Stimulated activated CD4-positive, alpha-beta T cell treated with anti-CD3 and anti-CD28 coated beads, TNF-alpha, amount 100 ng/mL, for 24 hours (primary cell): ENCODE measurements around the gene LBR.
A peak's percentile ranks its signal among the peaks of the same experiment; 100 is the strongest.

Source experiments
- DNase-seq, 3 experiments: peaks; one replicate each; pipeline ENCODE4 v3.0.0-alpha.2; 2020; ENCODE audit warnings: low read depth in 3 of 3

LBR gene

GRCh38 chr1:225464851-225465792, 37.3 kb upstream of the LBR start:
- DNase-seq = no peak

- no peak for DNase-seq
Observed at GRCh38 chr1:225462714-225463574, 35.1 kb upstream of the LBR start.

DNA sequence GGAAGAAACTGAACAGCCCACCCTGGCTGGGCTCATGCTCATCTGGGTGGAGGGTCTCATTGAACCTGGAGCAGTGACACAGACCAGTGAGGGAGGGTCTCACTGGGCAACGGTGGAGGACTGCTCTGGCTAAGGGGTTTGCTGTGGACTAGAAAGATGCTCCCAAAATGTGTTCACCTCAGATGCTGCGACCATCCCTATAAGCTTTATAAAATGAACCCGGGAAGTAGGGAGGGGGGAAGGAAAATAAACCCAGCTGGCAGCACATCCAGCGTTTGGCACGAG, 34.5 kb upstream of the LBR start:
- DNase-seq = no peak

- no peak for DNase-seq
Observed at GRCh38 chr1:225461533-225462428, 33.9 kb upstream of the LBR start.

DNA sequence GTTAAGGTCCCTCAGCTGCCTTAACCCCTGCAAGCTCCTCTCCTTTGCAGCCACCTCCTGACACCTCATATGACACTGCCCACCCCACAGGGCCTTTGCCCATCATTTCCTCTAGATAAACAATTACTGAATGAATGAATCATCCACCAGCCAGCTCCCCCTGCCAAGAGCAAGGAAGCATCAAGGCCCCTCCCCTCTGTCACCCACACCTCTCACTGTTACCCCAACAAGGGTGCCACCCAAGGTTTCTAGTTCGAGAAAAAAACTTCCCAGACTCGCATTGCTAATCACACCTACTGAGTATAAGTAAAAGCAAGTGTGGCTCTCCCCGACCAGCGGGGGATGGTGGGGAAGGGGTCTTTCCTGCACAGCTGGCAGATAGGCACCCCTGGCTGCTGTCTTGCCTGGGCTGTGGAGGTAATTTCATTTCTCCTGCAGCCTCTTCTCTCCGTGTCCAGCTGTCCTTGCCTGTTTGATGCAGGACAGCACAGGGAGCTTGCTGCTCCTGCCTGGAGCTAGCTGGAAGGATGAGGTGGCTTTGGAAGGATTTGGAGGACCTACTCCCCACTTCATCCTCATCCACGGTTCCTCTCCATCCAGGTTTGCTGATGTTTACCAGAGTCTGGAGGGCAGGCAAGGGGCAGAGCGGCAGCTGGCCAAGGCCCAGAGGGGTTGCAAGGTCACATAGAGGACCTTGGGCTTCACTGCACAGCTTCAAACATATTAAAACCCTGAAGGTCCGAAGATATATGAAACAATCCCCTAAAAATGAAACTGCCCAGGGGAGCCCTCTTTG, 33.1 kb upstream of the LBR start:
- DNase-seq = peak in 2 of 3 experiments; percentile 27 to 52

- DNase-seq = no peak
Observed at GRCh38 chr1:225460021-225460736, 32.3 kb upstream of the LBR start.

DNA sequence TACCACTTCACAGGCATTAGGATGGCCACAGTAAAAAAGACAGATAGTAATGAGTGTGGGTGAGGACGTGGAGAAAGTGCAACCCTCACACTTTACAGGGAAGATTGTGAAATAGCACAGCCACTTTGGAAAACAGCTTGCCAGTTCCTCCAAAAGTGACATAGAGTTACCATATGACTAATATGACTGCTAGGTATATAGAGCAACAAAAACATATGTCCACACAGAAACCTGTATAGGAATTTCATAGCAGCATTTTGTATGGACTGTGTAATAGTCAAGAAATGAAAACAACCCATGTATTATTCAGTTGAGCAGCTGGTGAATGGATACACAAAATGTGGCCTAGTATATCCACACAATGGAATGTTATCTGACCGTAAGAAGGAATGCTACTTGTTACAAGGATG, 30.4 kb upstream of the LBR start:
- no peak for DNase-seq

DNA sequence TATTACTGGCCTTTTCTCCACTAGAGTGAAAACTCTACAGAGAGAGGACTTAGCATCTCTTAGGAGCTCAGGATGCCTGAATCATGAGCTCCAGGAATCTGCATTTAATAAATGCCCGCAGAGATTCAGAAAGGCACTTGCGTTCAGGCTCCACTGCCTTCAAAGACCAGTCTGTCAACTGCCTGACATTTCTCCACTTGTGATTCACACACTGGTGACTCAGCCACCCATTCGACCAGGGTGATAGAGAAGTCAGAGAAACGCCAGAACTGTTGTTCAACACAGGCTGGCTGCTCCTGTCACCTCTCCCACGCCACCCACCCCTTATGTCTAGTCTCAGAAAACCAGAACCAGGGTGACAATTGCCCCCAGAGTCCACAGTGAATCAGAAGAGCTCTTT, 26.9 kb upstream of the LBR start:
- DNase-seq = peak; percentile 71 to 88 (median 75)

DNA sequence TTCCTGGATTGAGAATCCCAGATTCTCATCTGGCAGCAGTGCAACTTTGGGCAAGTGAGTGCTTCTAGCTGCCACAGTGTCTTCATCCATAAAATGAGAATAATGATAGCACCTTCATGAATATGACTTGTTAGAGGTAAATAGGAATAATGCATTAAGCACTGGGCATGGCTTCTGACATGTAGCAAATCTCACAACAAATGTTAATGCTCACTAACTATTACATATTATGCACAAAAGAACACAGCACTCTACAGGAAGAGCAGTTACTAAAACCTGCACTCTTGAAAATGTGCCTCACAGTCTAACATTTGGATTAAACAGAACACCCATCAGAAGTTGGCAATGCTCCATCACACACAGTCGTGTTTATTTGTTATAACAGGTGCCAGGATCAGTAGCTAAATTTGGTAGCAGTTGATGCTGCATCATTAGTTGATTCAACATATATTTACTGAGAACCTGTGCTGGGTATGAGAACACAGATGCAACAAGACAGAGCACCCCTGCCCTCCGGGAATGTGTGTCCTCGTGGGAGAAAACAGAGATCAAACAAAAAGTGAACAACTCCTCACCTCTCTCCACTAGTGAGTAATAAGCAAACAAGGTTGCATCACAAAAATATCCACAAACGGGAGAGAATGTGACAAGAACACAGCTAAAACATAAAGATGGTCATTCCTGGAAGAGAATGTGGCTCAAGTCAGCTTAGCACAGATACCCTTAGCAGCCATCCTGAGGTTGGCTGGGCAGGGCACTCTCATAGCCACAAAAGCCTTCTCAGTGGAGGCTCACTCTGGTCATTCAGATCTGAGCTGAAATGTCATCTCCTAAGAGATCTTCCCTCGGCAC, 26.2 kb upstream of the LBR start:
- DNase-seq = no peak

DNA sequence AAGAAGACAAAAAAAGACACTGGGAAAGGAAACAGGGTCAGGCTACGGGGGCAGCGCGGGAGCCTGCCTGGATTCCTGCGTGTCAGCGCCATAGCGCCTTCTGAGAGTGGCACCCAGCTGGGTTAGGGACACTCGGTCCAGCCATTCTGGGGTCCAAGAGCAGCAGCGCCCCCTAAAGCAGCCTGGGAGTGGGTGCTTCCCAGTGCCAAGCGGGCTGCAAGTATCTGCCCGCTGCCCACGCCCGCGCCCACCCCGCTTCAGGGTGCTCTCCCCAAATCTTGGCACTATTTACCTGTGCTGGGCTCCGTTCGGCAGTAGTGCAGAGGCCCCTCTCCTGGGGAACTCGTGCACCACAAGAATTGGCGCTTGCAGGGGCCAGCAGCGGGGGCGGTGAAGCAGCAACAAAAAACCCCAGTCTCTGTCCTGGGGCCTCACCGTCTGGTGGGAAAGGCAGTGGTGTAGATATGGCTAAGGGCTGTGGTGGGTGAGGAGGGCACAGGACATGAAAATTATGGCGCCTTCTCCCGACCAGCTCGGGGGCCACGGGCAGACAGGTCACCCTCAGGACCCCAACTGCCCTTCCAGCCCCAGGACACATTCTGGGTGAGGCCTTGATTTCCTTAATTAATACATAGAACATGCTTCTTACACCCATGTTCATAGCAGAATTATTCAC, 24.1 kb upstream of the LBR start:
- DNase-seq = no peak

DNA sequence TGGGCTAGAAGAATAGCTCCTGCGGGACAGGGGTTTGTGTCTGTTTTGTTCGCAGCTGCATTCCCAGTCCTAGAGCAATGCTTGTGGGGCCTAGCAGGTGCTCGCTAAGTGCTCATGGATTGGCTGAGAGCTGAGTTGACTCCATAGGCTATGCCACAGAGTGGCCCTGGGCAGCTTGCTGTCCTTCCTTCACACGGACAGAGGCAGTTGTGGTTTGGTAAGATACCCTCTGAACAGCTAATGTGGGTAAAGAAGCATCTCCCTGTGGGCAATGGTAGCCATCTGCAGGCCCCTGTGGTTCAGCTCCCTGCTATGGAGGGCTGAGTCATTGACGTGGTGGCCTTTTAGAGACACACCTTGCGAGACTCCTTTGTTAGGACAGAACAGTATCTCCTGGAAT, 23.5 kb upstream of the LBR start:
- DNase-seq = no peak

DNA sequence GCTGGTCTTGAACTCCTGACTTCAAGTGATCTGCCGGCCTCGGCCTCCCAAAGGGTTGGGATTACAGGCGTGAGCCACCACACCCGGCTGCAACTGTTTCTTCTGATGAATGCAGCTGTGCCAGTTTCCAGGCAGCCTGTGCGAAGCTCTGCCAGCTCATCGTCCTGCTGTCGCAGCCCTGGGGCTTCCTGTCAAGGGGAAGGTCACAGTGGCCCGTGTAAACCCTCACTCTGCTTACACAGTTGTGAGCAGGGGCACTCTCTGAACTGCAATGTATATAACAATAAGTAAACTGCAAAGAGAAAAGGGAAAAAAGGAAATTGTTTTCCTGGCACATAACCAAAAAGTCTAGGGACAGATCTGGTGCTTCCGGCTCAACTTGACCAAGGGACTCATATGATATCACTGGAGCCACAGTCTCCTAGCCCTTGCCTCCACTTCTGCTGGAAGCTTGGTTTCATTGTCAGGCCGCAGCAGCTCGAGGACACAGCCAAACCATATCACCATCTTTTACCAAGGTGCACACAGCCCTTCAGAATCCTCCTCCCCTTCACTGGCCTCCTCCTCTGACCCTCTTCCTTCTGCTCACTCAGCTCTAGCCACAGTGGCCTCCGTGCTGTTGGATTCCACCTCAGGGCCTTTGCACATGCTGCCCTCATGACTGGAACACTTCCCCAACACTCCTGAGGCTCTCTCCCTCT, 22.8 kb upstream of the LBR start:
- no peak for DNase-seq

GRCh38 chr1:225449774-225450173, 21.9 kb upstream of the LBR start:
- no peak for DNase-seq

DNA sequence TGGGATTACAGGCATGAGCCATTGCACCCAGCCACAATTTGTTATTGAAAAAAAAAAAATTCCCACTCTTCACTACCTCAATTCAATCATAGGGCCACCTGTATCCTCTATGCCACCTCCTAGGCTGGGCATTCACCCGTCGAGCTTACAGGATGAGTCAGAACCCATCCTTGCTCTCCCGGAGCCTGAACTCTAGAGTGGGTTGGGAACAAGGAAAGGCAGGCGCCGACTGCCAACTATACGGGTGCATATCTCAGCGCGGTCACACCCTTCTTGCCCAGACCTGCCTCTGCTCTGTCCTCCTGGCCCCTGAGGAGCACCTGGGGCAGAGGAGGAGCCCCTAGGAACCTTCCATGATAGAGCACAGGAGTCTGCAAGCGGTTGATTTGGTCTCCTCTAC, 21.4 kb upstream of the LBR start:
- no peak for DNase-seq

DNA sequence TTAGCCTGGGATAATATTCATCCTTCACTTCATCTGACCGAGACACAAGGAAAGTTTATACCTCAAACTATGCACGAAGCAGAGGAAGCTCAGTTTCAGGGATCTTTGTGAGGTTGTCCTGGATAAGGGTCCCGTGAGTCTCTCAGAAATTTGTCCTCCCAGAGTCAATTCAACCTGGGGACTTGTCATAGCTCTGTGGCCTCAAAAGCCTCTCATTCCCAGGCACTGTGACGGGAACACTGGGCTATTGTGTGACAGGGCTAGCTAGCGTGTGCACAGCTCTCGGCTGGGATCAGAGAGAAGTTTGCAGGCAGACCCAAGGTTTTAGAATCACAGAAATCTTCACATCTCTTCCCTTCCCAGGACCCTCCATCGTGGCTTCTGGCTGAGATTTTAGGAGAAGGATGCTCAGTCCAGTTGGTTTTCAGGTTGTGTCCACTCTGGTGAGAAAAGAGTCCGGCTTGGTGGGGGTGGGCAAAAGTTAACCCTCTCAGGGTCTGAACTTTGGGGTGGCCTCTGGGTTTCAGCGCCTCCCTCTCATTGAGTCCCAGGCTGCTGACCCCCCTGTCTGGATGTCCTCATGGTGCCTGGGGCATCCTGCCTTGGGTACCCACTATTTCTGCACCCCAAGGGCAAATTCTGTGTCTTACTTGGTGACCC, 20.4 kb upstream of the LBR start:
- no peak for DNase-seq

DNA sequence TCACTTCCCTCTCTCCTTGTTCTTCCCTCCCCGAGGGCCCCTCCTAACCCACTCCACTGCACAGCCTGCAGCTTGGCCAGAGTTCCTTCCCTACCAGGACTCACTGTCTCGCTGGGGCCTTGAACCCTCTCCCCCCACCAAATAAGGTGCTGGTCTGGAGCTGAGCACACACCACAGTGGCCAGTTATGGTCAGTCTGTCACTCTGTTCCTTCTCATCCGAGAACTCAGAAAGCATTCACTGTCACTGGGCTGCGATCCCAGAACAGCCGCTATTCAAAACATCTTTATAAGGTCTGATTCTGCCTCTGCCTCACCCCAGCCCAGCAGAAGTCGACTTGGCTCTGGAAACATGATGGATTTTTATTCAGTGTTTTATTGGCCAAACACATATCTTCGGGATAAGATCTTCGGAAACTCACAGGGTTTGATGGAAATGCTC, 19.8 kb upstream of the LBR start:
- DNase-seq = no peak

GRCh38 chr1:225446981-225447615, 19.3 kb upstream of the LBR start:
- DNase-seq = no peak
